Cardiac septum (tissue), 1 donor: ENCODE data around the gene IGFBP6. TPM values are rescaled to one million over a fixed set of nuclear protein-coding genes. Genes with fewer than 3 reads are reported as not detected.
"Not testable (repeated sequence)": the region's sequence is repeated elsewhere in the genome, so short reads cannot be mapped to it uniquely, and the experiment has no call there.

ENCODE experiments used
- DNase-seq: peaks from one replicate; pipeline ENCODE4 v3.0.0-alpha.2; 2020; ENCODE audit warnings: low spot score
- intact Hi-C: fragments of 100-400 bp; cut with DNase I; formaldehyde crosslinking; loops from one replicate; pipeline ENCODE4 v1.14.0; 2022
- total RNA-seq: library from RNA; stranded (reverse); fragmentation: NEBNext Ultra II Directional; extraction: Animal tissue kit (Norgen Biotek cat#: 25700); gene quantifications from one replicate; pipeline ENCODE4 v1.2.1, GENCODE V29; 2021
- donor health status: DM: no; HTN: no; CAD: no.

Gene IGFBP6
- total RNA-seq, 1 donor from 2014 or later: 42.3 TPM

GRCh38 chr12:53090554-53090953 is 6.9 kb upstream of the IGFBP6 start:
- intact Hi-C loops: no loop called here
- no peak for DNase-seq

DNA sequence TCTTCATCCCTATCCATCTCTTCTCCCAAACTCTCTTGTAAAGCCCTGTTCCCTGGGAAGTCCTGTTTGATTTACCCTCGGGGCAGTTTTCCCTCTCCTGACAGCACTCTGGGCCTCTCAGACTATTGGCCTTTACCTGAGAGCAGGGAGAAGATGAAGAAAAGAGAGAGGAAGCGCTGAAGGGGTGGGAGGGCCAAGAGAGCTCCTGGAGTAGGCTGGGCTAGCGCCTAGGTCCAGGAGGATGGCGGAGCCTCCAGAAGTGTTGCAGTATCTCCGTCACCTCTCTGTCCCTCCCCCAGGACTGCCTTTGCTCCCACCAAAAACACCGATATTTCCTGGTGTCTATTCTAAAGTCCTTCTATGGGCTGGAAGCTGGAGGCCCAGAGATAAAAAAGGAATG is 5.7 kb upstream of the IGFBP6 start:
- DNase-seq: peak; percentile 12
- intact Hi-C loops: no loop called here

DNA sequence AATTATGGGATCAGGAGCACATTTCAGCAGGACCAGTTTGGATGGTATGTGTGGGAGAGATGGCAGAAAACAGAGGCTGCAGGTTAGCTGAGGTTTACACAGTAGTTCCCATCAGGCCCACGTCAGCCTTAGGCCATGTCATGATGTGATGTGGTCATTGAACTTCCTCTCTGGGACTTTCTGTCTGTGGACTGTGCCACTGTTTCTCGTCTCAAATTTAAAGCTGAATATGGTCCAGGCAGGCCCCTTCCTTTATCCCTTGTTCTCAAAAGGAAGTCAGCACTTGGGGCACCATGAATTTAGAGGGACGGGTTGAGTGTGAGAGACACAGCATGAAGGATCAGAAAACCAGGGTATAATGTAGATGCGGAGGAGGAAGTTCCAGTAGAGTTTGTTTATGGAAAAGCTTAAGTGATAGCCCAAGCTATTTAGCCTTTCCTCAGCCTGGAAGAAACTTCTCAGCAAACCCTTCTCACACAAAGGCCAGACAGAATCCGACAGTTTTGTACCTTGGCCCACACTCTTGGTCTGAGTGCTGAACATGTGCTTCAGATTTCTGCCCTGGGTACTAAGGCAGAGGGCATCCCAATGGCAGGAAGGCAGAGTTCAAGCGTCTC is 3.6 kb upstream of the IGFBP6 start:
- intact Hi-C loops: no loop called here
- DNase-seq: peak; percentile 59

DNA sequence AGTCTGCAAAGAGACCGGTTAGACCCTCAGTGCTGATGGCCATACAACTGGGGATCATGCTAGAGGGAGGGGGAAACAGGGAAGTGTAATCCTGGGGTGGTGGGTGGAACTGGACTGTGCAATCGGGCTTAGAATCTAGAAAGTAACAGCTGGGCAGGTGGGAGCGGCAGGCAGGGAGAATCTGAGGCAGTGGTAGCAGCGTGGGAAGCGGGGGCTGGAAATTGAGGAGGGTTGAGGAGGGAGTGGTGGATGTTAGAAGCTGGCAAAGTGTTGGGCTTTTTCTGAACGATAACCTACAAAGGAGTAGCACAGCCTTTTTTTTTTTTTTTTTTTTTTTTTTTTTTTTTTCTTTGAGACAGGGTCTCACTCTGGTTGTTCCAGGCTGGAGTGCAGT is 3.1 kb upstream of the IGFBP6 start:
- peak; percentile 12 for DNase-seq

DNA sequence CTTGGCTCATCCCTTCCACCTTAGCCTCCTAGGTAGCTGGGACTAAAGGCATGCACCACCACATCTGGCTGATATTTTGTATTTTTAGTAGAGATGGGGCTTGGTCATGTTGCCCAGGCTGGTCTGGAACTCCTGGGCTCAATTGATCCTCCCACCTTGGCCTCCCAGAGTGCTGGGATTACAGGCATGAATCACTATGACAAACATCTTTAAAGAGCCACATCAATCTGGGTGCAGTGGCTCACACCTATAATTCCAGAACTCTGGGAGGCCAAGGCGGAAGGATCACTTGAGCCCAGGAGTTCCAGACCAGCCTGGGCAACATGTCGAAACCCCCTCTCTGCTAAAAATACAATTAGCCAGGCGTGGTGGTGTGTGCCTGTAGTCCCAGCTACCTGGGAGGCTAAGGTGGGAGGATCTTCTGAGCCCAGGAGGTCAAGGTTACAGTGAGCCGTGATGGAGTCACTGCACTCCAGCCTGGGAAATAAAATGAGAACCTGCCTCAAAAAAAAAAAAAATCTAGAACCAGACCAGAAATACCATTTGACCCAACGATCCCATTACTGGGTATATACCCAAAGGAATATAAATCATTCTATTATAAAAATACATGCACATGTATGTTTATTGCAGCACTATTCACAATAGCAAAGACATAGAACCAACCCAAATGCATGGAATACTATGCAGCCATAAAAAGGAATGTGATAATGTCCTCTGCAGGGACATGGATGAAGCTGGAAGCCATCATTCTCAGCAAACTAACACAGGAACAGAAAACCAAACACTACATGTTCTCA is 2.5 kb upstream of the IGFBP6 start:
- DNase-seq: peak; percentile 27
- intact Hi-C loops: not testable (repeated sequence)

More for the DNA sequence above, 3.1 kb upstream of the IGFBP6 start:
- intact Hi-C loops: no loop called here

GRCh38 chr12:53095596-53095895 is 1.9 kb upstream of the IGFBP6 start:
- intact Hi-C loops: not testable (repeated sequence)

DNA sequence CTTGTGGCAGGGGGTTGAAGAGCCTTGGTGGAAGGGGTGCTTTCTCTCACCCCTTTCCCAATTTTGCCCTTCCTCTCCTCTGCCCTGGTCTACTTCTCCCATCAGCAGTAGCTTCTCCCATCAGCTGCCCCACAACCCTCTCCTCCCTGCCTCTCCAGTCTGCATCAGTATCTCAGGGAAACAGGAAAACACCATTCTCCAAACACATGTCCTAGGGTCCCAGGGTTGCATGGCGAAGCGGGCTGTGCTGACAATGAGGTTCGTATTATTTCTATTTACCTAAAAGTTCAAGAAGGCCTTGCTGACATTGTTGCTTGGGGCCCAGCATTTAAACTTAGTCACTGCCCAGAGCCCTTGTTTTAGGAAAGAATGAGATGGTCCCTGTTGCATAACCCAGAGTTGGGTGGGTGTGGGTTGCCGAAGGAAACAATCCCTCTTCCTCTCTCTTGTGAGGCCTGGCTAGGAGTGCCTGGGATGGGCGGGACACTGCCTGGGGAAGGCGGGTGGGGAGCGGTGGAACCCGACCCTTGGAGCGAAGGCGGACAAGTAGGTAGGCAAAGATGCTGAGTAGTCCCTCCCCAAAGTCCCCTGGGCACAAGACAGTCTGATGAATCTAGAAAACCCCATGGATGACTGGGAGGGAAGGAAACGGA is 1.3 kb upstream of the IGFBP6 start:
- intact Hi-C loops: loop anchor here (2.0 kb wide), 1 partner anchor 17 kb away; the partner anchor contains the start of gene SPRYD3

More at GRCh38 chr12:53095596-53095895, 1.9 kb upstream of the IGFBP6 start:
- DNase-seq: peak; percentile 54

DNA sequence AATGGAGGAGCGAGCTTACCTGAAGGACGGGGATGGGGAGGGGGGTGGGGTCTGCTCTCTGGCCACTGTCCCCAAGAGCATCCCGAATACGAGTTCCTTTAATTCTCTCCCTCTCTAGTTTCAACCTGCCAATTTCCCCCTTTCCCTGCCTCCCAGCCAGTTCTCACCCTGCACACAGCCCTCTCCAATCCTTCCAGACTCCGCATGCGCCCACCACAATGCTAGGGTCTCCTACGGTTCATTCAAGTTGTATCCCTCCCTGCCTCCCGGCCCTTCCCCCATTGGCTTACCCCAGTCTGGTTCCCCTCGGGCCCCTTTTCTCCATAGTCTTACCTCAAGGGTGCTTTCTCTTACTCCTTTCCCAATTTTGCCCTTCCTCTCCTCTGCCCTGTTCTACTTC is 708 bp upstream of the IGFBP6 start:
- DNase-seq: peak; percentile 58
- intact Hi-C loops: loop anchor here (2.0 kb wide), 1 partner anchor 18 kb away; the partner anchor contains the start of gene SPRYD3

More for the DNA sequence above, 1.3 kb upstream of the IGFBP6 start:
- DNase-seq: peak; percentile 89

- intact Hi-C loops: loop anchor here (2.0 kb wide), 1 partner anchor 18 kb away; the partner anchor contains the start of gene SPRYD3
- no peak for DNase-seq
Measured at GRCh38 chr12:53097207-53097563, 282 bp upstream of the IGFBP6 start.

- intact Hi-C loops: no loop called here
- DNase-seq: peak; percentile 80
Measured at GRCh38 chr12:53098354-53098981, 1.0 kb downstream of the IGFBP6 start.

DNA sequence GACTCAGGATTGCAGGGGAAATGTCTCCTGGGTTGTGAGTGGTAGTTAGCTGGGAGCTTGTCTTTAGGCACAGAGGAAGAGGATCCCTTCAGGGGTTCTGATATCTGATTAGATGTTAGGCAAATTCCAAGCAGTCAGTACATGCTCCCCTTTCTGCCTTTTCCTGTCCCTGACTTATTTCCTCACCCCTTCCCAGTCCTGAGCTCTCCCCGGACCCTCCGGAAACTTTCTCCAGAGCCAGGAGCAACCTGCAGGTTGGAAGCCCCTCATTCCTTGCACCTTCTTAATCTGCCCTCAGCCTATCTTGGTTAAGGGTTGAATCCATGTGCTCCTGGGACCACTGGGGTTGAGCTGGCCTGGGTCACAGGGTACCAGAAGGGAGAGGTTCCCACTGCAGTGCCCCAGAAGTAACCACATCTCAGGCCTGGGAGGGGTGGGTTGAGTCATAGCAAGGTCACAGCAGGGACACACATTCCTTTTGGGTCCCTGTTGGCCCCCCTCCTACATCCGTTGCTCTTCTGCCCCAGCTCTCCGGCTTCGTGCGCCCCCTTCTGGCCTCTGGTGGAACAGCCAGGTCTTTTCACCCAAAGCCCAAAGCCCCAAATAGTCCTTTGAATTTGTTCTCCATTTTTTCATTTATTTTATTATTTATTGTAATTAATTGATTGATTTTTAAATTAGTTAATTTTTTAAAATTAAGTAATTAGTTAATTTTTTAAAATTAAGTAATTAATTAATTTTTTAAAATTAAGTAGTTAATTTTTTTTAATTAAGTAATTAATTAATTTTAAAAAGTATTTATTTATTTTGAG is 1.8 kb downstream of the IGFBP6 start:
- intact Hi-C loops: loop anchor here (1.0 kb wide), 1 partner anchor 33 kb away; no protein-coding TSS in a partner anchor
- DNase-seq: peak; percentile 94

- peak; percentile 73 for DNase-seq
- intact Hi-C loops: no loop called here
Measured at GRCh38 chr12:53100466-53101151, 3.1 kb downstream of the IGFBP6 start.

GRCh38 chr12:53101266-53101665 is 3.8 kb downstream of the IGFBP6 start:
- no peak for DNase-seq
- intact Hi-C loops: no loop called here

DNA sequence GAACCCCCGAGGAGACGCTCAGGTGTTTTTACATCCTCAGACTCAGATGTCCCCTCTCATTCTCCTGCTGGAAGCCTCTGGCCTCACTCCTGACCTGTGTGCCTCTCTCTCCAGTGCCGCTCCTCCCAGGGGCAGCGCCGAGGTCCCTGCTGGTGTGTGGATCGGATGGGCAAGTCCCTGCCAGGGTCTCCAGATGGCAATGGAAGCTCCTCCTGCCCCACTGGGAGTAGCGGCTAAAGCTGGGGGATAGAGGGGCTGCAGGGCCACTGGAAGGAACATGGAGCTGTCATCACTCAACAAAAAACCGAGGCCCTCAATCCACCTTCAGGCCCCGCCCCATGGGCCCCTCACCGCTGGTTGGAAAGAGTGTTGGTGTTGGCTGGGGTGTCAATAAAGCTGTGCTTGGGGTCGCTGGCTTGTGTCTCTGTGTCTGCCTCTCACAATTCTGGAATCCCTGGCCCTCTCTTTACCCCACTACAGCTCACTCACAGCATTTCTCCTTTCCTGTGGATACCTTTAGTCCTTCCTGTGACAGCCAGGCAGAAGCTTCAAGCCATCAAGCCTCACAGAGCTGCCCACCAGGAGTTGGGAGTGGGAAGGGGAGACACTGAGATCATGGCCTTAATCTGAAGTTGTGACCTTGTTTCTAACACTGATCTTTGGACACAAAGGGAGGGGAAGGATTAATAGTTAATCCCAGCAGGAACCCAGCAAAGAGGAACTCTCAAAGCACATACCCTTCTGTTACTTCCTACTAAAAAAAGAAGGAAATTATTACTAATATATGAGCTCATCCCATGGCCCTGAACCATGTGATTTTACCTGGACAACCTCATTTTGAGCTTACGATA is 4.7 kb downstream of the IGFBP6 start:
- peak; percentile 71 for DNase-seq
- intact Hi-C loops: no loop called here

DNA sequence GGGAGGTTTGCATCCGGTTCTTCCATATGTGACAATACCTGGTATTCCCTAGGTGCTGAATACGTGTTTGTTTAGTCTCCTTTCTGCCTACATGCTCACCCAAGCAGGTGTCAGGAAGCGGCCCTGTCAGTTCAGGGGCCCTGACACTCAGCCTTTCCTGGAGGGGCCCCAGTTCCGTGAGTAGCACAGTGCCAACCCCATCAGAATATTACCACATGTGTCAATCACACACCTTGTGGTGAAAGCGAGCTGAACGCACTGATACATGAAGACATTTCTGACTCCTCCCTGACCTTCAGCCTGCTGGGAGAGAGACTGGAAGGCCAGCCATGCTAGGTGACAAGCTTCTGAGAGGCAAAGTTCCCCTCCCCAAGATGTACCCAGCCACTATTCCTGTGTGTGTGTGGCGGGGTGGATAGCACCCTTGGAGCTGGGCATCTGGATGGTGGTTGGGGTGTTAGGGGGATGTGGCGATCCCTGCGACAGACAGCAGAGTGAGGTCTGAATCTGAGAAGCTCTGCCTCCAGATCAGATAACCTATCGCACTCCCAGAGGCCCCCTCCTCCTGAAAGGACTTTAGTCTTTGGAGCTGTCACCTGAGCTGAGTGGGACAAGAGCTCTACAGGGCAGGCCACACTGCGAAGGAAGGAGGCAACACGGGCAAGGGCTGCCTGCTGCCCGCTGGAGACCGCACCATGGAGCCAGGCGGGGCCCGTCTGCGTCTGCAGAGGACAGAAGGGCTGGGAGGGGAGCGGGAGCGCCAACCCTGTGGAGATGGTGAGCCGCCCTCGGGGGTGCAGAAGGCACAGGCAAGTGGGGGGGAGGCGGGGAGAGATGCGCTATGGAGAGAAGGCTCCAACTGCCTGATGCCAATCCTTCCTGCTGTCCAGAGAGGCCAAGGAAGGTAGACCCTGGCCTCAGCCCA is 5.7 kb downstream of the IGFBP6 start, which contains the start of gene SOAT2:
Gene SOAT2 (plus strand): TSS at position 604 of the 925 bp plus-strand sequence. CDS start 92 bp downstream, at position 696.
- DNase-seq: peak; percentile 50

DNA sequence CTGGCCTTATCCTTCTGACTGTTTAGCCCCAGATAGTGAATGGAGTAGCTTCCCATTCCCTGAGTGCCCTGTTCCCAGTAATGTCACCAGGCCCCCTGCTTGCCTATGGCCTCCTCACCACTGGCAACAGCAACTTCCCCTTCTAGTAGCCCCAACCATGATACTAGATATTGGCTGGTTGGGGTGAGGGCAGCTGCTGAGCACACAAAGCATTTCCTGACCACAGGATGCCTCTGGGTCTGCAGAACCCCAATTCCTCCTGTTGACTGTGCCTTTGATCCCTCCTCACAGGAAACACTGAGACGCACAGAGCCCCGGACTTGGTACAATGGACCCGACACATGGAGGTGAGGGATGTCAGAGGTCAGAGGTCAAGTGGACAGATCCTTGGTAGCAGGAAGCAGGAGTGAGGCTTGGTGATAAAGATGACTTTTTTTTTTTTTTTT is 6.4 kb downstream of the IGFBP6 start:
- DNase-seq: no peak
- intact Hi-C loops: no loop called here

More for the DNA sequence above, 5.7 kb downstream of the IGFBP6 start, which contains the start of gene SOAT2:
- intact Hi-C loops: no loop called here
